HCEC 1CT (cell line): ENCODE measurements around the gene SOCS4.
A peak's percentile ranks its signal among the peaks of the same experiment; 100 is the strongest.

Experiments
- DNase-seq: peaks from one replicate; pipeline ENCODE4 v3.0.0-alpha.2; 2017

The SOCS4 gene

DNA sequence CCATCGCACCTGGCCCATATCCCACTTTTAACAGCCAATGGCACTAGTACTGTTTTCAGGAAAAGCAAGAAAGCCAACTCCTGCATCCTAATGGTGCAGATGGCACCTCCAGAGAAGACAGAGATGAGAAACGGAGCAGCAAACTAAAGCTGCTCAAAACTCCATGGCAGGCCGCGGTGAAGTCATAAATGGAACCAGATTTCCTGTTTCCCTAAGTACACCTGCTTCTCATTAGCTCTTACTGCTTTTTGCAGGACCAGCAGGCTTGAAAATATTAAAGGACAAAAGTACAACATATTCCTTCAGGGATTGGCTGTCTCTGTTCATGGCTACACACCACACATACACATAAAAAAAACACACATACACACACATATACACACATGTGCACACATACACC is 65.3 kb downstream of the SOCS4 start:
- DNase-seq, result no peak

DNA sequence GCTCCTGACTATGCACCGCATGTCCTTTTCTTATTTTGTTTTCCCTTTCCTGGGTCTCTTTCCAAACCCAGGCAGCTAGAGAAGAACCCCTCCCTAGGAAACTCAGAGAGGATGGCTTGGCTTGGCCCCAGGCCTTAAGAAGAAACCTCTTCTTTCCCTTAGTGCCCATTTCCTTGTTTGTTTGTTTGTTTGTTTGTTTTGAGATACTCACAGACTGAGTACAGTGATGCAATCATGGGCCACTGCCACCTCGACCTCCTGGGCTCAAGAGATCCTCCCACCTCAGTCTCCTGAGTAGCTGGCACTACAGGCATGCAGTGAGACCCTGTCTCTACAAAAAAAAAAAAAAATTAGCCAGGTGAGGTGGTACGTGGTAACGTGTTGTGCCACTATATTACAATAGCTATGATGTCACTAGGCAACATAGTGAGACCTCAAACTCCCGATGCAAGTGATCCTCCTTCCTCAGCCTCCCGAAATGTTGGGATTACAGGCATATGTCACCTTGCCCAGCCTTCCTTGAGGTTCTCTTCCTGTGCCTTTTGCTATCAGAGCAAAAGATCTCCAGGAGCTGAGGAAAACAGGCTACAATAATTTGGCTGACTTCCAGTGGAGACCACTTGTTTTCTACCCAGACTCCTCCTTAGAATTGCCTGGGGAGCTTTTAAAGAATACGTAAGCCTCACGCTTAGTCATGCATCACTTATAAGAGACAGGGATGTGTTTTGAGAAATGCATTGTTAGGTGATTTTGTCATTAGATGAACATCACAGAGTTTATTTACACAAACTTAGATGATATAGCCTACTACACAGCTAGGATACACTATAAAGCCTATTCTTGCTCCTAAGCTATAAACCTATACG is 67.5 kb downstream of the SOCS4 start:
- DNase-seq, result peak; percentile 71

DNA sequence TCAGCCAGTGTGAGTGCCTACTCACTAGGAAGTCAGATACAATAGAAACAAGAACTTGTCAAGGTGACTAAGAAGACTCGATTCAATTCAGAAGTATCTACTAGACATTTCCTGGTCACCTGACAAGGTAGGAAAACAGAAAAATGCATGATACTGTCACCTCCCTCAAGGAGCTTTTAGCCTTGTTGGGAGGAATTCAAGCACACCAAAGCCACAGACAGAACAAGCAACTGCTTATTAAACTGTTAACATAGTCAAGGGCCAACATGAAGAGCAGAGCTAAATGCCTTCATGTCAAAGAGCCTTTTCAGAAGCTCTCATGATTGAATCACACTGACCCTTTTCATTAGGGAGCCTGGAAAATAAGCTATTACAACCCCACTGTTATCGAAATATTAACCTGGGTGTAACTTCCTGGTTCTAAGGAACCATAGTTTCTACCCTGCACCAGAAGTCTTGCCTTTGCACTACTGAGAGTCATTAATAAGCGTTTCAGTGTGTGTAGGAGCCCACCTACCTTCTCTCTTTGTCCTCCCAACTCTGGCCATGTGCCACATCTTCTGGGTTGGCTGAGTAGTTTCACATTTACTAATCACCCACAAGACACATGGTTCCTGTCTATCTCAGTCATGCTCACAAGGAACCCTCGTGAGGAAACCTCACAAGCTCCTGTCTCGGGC is 71.0 kb downstream of the SOCS4 start:
- no peak for DNase-seq

DNA sequence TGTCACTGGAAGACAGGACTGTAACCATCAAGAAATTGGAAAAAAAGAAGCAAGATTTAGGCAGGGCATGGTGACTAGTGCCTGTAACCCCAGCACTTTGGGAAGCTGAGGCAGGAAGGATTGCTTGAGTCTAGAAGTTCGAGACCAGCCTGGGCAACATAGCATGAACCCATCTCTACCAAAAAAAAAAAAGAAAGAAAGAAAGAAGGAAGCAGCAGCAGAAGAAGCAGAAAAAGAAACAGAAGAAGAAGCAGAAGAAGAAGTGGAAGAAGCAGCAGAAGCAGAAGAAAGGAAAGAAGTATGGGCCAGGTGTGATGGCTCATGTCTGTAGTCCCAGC is 71.5 kb downstream of the SOCS4 start:
- DNase-seq, result no peak
